Stimulated activated CD4-positive, alpha-beta T cell treated with anti-CD3 and anti-CD28 coated beads, Interleukin-1b, Interleukin-23, amount 100 ng/mL, for 1 hour (primary cell): Measurements from ENCODE around the gene DCHS2.
"Not testable (repeated sequence)": the region's sequence is repeated elsewhere in the genome, so short reads cannot be mapped to it uniquely, and the experiment has no call there.

ENCODE experiments used
- DNase-seq, 2 donors: peaks; one replicate each; pipeline ENCODE4 v3.0.0-alpha.2; 2020; ENCODE audit warnings: low read depth in 2 of 2

DCHS2 gene

GRCh38 chr4:154217384-154217783, 274.2 kb downstream of the DCHS2 start:
- DNase-seq, result not testable (repeated sequence)

DNA sequence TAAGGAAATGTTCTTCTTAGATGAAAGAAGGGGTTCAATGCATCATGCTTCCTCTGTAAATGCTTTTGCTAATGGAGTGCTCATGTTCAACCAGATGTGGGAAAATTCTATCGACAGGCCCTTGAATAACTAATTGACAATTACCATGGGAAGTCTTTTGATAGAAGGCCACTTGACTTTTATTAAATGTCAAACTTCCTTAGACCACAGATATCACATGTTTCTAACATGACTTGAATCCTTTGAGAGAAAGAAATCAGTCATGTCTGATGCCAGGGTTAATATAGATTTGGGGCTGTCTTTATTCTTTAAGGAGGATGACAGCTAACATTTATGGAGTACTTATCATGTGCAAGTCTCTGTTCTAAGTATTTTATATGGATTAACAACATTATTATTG, 280.1 kb downstream of the DCHS2 start:
- no peak for DNase-seq

DNA sequence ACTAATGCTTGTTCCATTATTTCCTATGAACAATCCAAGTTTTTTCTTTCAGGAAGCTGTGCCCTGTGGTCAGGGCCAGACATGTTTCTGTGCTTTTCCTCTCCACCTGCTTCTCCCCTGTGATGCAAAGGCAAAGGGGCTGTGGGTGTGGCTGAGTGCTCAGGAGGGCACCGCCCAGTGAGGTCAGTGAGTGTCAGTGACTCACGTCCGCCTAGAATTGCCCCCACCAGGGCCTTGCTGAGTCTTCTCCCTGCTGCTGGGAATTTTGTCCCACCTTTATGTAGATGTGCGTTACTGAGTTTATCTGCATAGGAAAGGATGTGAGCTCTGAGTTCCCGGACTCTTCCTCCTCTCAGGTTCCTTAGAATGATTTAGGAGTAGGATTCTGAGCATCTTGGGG, 283.2 kb downstream of the DCHS2 start:
- no peak for DNase-seq

DNA sequence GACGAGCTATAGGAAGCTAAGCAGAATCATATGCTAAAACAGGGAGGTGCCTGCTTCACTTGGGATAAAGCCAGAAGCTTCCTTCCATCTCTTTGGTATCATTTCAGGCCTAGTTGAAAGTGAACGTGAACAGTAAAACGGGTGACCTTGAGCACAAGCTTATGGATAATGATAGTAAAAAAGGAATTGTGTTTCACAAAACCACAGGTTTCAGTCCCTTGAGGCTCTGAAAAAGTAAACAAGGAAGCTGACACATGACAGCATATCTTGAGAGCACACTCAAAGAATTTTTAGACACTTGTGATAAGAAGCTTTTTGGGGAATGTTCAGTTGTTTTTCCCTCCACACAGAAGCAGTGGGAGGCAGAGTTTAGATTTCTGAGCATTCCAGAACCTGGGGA, 286.1 kb downstream of the DCHS2 start:
- no peak for DNase-seq

- DNase-seq, result no peak
Observed at GRCh38 chr4:154194649-154195048, 296.9 kb downstream of the DCHS2 start.

DNA sequence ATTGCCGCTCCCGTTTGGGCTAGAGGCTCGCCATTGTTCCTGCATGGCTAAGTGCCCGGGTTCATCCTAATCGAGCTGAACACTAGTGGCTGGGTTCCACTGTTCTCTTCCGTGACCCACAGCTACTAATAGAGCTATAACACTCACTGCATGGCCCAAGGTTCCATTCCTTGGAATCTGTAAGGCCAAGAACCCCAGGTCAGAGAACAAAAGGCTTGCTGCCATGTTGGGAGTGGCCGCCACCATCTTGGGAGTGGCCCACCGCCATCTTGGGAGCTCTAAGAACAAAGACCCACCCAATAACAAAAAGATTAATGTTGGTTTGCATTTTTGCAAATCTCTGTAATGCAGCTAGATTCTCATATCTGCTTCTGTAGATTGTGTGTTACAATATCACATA, 299.0 kb downstream of the DCHS2 start:
- DNase-seq, result no peak

- no peak for DNase-seq
Observed at GRCh38 chr4:154189346-154189745, 302.3 kb downstream of the DCHS2 start.

DNA sequence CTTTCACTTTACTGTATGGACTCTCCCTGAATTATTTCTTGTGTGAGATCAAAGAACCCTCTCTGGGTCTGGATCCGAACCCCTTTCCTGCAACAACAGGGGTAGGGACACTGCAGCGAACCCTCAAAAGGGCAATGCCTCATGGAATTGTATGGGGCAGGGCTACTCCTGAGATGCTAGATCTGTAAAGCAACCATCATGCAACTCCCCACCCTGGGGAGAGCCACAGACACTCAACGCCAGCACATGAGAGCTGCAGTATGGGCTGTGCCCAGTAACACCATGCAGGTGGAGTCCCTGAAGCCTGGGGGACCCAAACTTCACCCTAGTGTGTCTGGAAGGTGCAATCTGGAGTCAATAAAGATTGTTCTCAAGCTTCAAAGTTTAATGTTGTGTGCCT, 304.7 kb downstream of the DCHS2 start:
- no peak for DNase-seq

DNA sequence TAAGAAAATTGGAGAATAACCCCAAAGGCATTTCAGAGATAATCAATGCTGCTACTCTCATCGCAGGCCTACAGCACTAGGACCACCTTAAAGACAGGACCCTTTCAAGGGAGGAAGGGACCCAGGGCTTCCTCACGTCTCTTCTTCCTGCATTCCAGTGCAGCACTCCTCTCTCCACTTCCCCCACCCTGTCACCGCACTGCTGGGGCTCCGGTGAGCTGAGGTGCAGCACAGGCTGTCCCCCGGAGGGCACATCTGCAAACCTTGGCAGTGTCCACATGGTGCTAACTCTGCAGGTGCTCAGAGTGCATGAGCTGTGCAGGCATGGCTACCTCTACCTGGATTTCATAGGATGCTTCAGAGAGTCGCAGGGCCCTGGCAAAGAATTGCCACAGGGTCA, 305.6 kb downstream of the DCHS2 start:
- no peak for DNase-seq

DNA sequence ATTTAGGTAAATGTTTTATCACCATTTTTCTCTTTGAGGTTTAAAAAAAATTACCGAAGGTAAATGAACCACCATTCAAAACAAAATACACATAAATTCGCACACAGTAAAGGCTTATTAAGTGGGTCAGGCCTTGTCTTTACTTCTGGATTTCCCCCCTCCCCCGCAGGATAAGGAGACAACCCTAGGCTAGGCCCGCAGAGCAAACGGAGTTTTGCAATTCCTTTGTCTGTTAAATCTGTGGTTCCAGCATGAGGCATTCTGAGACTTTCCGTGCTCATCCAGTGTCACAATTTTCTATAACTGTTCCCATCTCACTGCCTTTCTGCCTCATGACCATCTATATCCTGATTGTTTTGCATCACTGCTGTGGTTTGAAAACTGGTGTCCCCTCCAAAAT, 307.4 kb downstream of the DCHS2 start:
- no peak for DNase-seq

DNA sequence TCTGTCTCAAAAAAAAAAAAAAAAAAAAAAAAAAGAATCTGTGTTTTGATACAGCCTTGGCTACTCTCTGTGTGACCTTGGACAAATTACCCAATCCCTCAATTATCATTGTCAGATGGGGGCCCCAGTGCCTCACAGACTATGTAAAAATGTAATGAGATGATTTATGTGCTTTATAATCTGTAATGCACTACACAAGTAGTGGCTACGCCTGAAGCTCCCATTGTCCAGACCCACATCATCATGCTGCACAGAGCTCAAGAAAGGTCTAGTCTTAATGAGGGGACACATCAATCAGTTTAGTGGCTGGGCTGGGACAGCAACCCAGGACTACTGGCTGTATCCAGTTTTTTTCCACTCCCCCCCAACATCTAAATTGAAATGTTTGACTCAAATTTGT, 308.3 kb downstream of the DCHS2 start:
- no peak for DNase-seq
